ENCODE data around the gene TMEM127. TPM values are rescaled to one million over a fixed set of nuclear protein-coding genes. Genes with fewer than 3 reads are reported as not detected.

The TMEM127 gene
- total and polyA plus RNA-seq, 3 experiments from 2014 or later = 29.8 to 46.8 (median 33.4) TPM

- H3K27ac Mint-ChIP-seq = peak within 1 kb of the TSS; percentile 87 to 97 (median 93)
- peaks cover 51 to 55% (median 54%) of the 10 kb centered on the region in 3 donors for H3K4me1 Mint-ChIP-seq
- Histone ChIP-seq H3K4me3 (ENCODE audit: low read length) (peak within 1 kb of the TSS; percentile 96), H3K4me1 (ENCODE audit: insufficient read depth, low read length) (peaks cover 57% of the 10 kb centered on the region), H3K36me3 (ENCODE audit: insufficient read depth, low read length) (peaks cover 3% of the 10 kb centered on the region), H3K27ac (ENCODE audit: low read depth, low read length) (peak within 1 kb of the TSS; percentile 82), H3K27me3 (ENCODE audit: insufficient read depth, low read length, poor library complexity, severe bottlenecking) (no peaks in the 10 kb centered on the region), H3K9me3 (ENCODE audit: low read length) (no peaks in the 10 kb centered on the region)
- DNase-seq = peak; percentile 94 to 96 (median 94)
- H3K9me3 Mint-ChIP-seq = no peaks in the 10 kb centered on the region
- peak within 1 kb of the TSS; percentile 90 to 97 (median 92) for H3K4me3 Mint-ChIP-seq
- no peaks in the 10 kb centered on the region for H3K27me3 Mint-ChIP-seq
- peaks cover 0 to 16% (median 0%) of the 10 kb centered on the region in 3 donors for H3K36me3 Mint-ChIP-seq
- POLR2A ChIA-PET = interaction anchor here (0.5 to 2.2 kb wide), 14 partner anchors 16 to 557 kb away, joined by 3 to 15 read pairs (median 4); partner anchors contain the start of genes ARID5A and ASTL
- CTCF ChIA-PET = interaction anchor here (1.0 to 2.0 kb wide), 8 partner anchors 16 to 216 kb away, joined by 3 to 6 read pairs (median 4); partner anchors contain the start of gene CIAO1
These were observed 57.4 kb downstream of the TMEM127 start, which contains the start of gene STARD7 for GRCh38 chr2:96208143-96209010. TSS of gene STARD7 (minus strand) at chr2:96208827. CDS start at chr2:96208434, 393 bp downstream.

- Histone ChIP-seq H3K4me1 (ENCODE audit: insufficient read depth, low read length) (peaks cover 60% of the 10 kb centered on the region), H3K36me3 (ENCODE audit: insufficient read depth, low read length) (peaks cover 3% of the 10 kb centered on the region), H3K4me3 (ENCODE audit: low read length) (peak overlapping the region; percentile 96), H3K9me3 (ENCODE audit: low read length) (no peaks in the 10 kb centered on the region), H3K27ac (ENCODE audit: low read depth, low read length) (peak overlapping the region; percentile 82), H3K27me3 (ENCODE audit: insufficient read depth, low read length, poor library complexity, severe bottlenecking) (no peaks in the 10 kb centered on the region)
- Mint-ChIP-seq H3K27ac (peak overlapping the region; percentile 87 to 97 (median 93)), H3K27me3 (no peaks in the 10 kb centered on the region), H3K36me3 (peaks cover 0 to 19% (median 0%) of the 10 kb centered on the region in 3 donors), H3K9me3 (no peaks in the 10 kb centered on the region), H3K4me1 (peaks cover 57 to 61% (median 60%) of the 10 kb centered on the region in 3 donors), H3K4me3 (peak overlapping the region; percentile 90 to 97 (median 92))
- CTCF ChIA-PET = interaction anchor here (1.2 to 2.0 kb wide), 7 partner anchors 32 to 215 kb away, joined by 3 to 6 read pairs (median 5); partner anchors contain the start of gene CIAO1
- no peak for DNase-seq
- POLR2A ChIA-PET = interaction anchor here (0.5 to 2.2 kb wide), 10 partner anchors 34 to 558 kb away, joined by 3 to 15 read pairs (median 4); partner anchors contain the start of genes ARID5A and ASTL
These were observed 58.0 kb downstream of the TMEM127 start for GRCh38 chr2:96207774-96208142.

GRCh38 chr2:96207073-96207773, 58.6 kb downstream of the TMEM127 start:
- H3K9me3 ChIP-seq (ENCODE audit: low read length) = no peaks in the 10 kb centered on the region
- H3K27me3 ChIP-seq (ENCODE audit: insufficient read depth, low read length, poor library complexity, severe bottlenecking) = no peaks in the 10 kb centered on the region
- peak overlapping the region; percentile 90 to 97 (median 92) for H3K4me3 Mint-ChIP-seq
- H3K27me3 Mint-ChIP-seq = no peaks in the 10 kb centered on the region
- peaks cover 0 to 19% (median 0%) of the 10 kb centered on the region in 3 donors for H3K36me3 Mint-ChIP-seq
- peak overlapping the region; percentile 82 for H3K27ac ChIP-seq (ENCODE audit: low read depth, low read length)
- peak overlapping the region; percentile 96 for H3K4me3 ChIP-seq (ENCODE audit: low read length)
- DNase-seq = no peak
- H3K9me3 Mint-ChIP-seq = no peaks in the 10 kb centered on the region
- peaks cover 3% of the 10 kb centered on the region for H3K36me3 ChIP-seq (ENCODE audit: insufficient read depth, low read length)
- ChIA-PET CTCF (interaction anchor here (1.6 to 1.7 kb wide), 2 partner anchors 60 to 68 kb away, joined by 5 read pairs; partner anchors contain the start of gene CIAO1), POLR2A (interaction anchor here (0.7 to 2.2 kb wide), 4 partner anchors 35 to 92 kb away, joined by 3 to 15 read pairs (median 12); partner anchors contain the start of gene ASTL)
- peaks cover 66% of the 10 kb centered on the region for H3K4me1 ChIP-seq (ENCODE audit: insufficient read depth, low read length)
- H3K27ac Mint-ChIP-seq = peak overlapping the region; percentile 87 to 97 (median 93)
- peaks cover 61 to 66% (median 65%) of the 10 kb centered on the region in 3 donors for H3K4me1 Mint-ChIP-seq

- peaks cover 75% of the 10 kb centered on the region for H3K4me1 ChIP-seq (ENCODE audit: insufficient read depth, low read length)
- peak overlapping the region; percentile 80 to 97 (median 92) for H3K27ac Mint-ChIP-seq
- peaks cover 3% of the 10 kb centered on the region for H3K36me3 ChIP-seq (ENCODE audit: insufficient read depth, low read length)
These were observed 59.9 kb downstream of the TMEM127 start for GRCh38 chr2:96205888-96206287.

GRCh38 chr2:96204836-96205624, 60.8 kb downstream of the TMEM127 start:
- peaks cover 3% of the 10 kb centered on the region for H3K36me3 ChIP-seq (ENCODE audit: insufficient read depth, low read length)
- H3K4me1 Mint-ChIP-seq = peaks cover 73 to 86% (median 84%) of the 10 kb centered on the region in 3 donors
- peak overlapping the region in 7 of 8 donors; percentile 54 to 97 (median 92) for H3K27ac Mint-ChIP-seq
- POLR2A ChIA-PET = interaction anchor here (0.7 to 1.2 kb wide), 2 partner anchors 59 to 130 kb away, joined by 3 read pairs; partner anchors contain the start of gene NCAPH
- H3K27me3 ChIP-seq (ENCODE audit: insufficient read depth, low read length, poor library complexity, severe bottlenecking) = no peaks in the 10 kb centered on the region
- H3K4me1 ChIP-seq (ENCODE audit: insufficient read depth, low read length) = peaks cover 77% of the 10 kb centered on the region
- no peaks in the 10 kb centered on the region for H3K9me3 ChIP-seq (ENCODE audit: low read length)
- H3K27me3 Mint-ChIP-seq = no peaks in the 10 kb centered on the region
- no peak overlapping the region for H3K4me3 ChIP-seq (ENCODE audit: low read length)
- peaks cover 0 to 19% (median 0%) of the 10 kb centered on the region in 3 donors for H3K36me3 Mint-ChIP-seq
- no peak for DNase-seq
- CTCF ChIA-PET = interaction anchor here (1.2 to 1.9 kb wide), 2 partner anchors 30 to 183 kb away, joined by 3 to 6 read pairs; no protein-coding TSS in a partner anchor
- H3K27ac ChIP-seq (ENCODE audit: low read depth, low read length) = peak overlapping the region; percentile 12
- peak overlapping the region; percentile 82 to 94 (median 85) for H3K4me3 Mint-ChIP-seq
- H3K9me3 Mint-ChIP-seq = no peaks in the 10 kb centered on the region

More at GRCh38 chr2:96205888-96206287, 59.9 kb downstream of the TMEM127 start:
- DNase-seq = no peak
- no peaks in the 10 kb centered on the region for H3K9me3 ChIP-seq (ENCODE audit: low read length)
- H3K4me3 ChIP-seq (ENCODE audit: low read length) = peak overlapping the region; percentile 23
- Mint-ChIP-seq H3K4me1 (peaks cover 68 to 78% (median 75%) of the 10 kb centered on the region in 3 donors), H3K36me3 (peaks cover 0 to 19% (median 0%) of the 10 kb centered on the region in 3 donors), H3K27me3 (no peaks in the 10 kb centered on the region), H3K9me3 (no peaks in the 10 kb centered on the region), H3K4me3 (peak overlapping the region; percentile 73 to 94 (median 85))
- ChIA-PET POLR2A (interaction anchor here (0.7 to 1.2 kb wide), 2 partner anchors 59 to 69 kb away, joined by 3 to 5 read pairs; no protein-coding TSS in a partner anchor), CTCF (interaction anchor here (1.9 kb wide), 1 partner anchor 31 kb away, joined by 6 read pairs; no protein-coding TSS in a partner anchor)
- H3K27ac ChIP-seq (ENCODE audit: low read depth, low read length) = peak overlapping the region; percentile 1
- no peaks in the 10 kb centered on the region for H3K27me3 ChIP-seq (ENCODE audit: insufficient read depth, low read length, poor library complexity, severe bottlenecking)

GRCh38 chr2:96203130-96204028, 62.4 kb downstream of the TMEM127 start:
- peak overlapping the region; percentile 14 for H3K4me3 ChIP-seq (ENCODE audit: low read length)
- Mint-ChIP-seq H3K27ac (peak overlapping the region; percentile 69 to 97 (median 92)), H3K36me3 (peaks cover 0 to 25% (median 2%) of the 10 kb centered on the region in 3 donors), H3K9me3 (no peaks in the 10 kb centered on the region), H3K4me3 (peak overlapping the region; percentile 82 to 94 (median 85)), H3K27me3 (no peaks in the 10 kb centered on the region), H3K4me1 (peaks cover 80 to 93% (median 92%) of the 10 kb centered on the region in 3 donors)
- ChIA-PET CTCF (interaction anchor here (1.2 to 1.8 kb wide), 2 partner anchors 65 to 211 kb away, joined by 3 to 7 read pairs; partner anchors contain the start of gene ASTL), POLR2A (interaction anchor here (0.6 to 0.7 kb wide), 2 partner anchors 22 to 38 kb away, joined by 3 read pairs; no protein-coding TSS in a partner anchor)
- H3K4me1 ChIP-seq (ENCODE audit: insufficient read depth, low read length) = peaks cover 66% of the 10 kb centered on the region
- H3K36me3 ChIP-seq (ENCODE audit: insufficient read depth, low read length) = peaks cover 3% of the 10 kb centered on the region
- H3K27ac ChIP-seq (ENCODE audit: low read depth, low read length) = peak overlapping the region; percentile 51
- DNase-seq = peak in 1 of 5 donors; percentile 11
- H3K9me3 ChIP-seq (ENCODE audit: low read length) = no peaks in the 10 kb centered on the region
- H3K27me3 ChIP-seq (ENCODE audit: insufficient read depth, low read length, poor library complexity, severe bottlenecking) = no peaks in the 10 kb centered on the region
